CD8-positive, alpha-beta memory T cell (primary cell): Measurements from ENCODE around the gene TESPA1. TPM values are rescaled to one million over a fixed set of nuclear protein-coding genes. Genes with fewer than 3 reads are reported as not detected.

Experiments used
- CTCF ChIA-PET: fragments of 350-600 bp; sonication (Branson Sonifier 250); formaldehyde crosslinking; loops from one replicate; lab custom pipeline; 2021; ENCODE audit warnings: antibody characterized with exemption; lab: Charles Lee
- POLR2A ChIA-PET: fragments of 350-600 bp; sonication (Branson Sonifier 250); formaldehyde crosslinking; loops from one replicate; lab custom pipeline; 2021; ENCODE audit warnings: antibody characterized with exemption; lab: Charles Lee
- DNase-seq, 5 donors: peaks; one replicate each; pipeline versions ENCODE4 v3.0.0 to v3.0.0-alpha.2; 2020 to 2022; ENCODE audit warnings: mixed read lengths in 1 of 5
- H3K27ac ChIP-seq: one replicate; pipeline ENCODE4 v1.7.0; 2013; ENCODE audit warnings: low read depth, mild to moderate bottlenecking, low read length, moderate library complexity
- H3K27me3 ChIP-seq: 2 replicates; pipeline ENCODE4 v1.7.0; 2013; ENCODE audit warnings: low read length, mild to moderate bottlenecking; ENCODE audit not compliant: insufficient read depth, poor library complexity, severe bottlenecking
- H3K36me3 ChIP-seq: 2 replicates; pipeline ENCODE4 v1.7.0; 2013; ENCODE audit warnings: mild to moderate bottlenecking, low read length, moderate library complexity; ENCODE audit not compliant: insufficient read depth
- H3K4me1 ChIP-seq: 2 replicates; pipeline ENCODE4 v1.7.0; 2013; ENCODE audit warnings: mild to moderate bottlenecking, low read length, moderate library complexity; ENCODE audit not compliant: insufficient read depth
- H3K4me3 ChIP-seq: 2 replicates; pipeline ENCODE4 v1.7.0; 2013; ENCODE audit warnings: mild to moderate bottlenecking, low read length
- H3K9me3 ChIP-seq: 2 replicates; pipeline ENCODE4 v1.7.0; 2013; ENCODE audit warnings: mild to moderate bottlenecking, low read length
- H3K27ac Mint-ChIP-seq, 8 donors: one replicate each; pipeline ENCODE4 v1.8.0; 2020 to 2021; ENCODE audit warnings: mixed read lengths in 8 of 8, mild to moderate bottlenecking in 6 of 8, inconsistent platforms in 3 of 8, moderate library complexity in 3 of 8
- H3K27me3 Mint-ChIP-seq, 2 donors: one replicate each; pipeline ENCODE4 v1.8.0; 2020 to 2021; ENCODE audit warnings: mixed read lengths in 2 of 2, mild to moderate bottlenecking in 1 of 2, moderate library complexity in 1 of 2
- H3K36me3 Mint-ChIP-seq, 3 donors: one replicate each; pipeline ENCODE4 v1.8.0; 2020 to 2021; ENCODE audit warnings: mixed read lengths in 3 of 3, inconsistent platforms in 1 of 3, mild to moderate bottlenecking in 1 of 3
- H3K4me1 Mint-ChIP-seq, 3 donors: one replicate each; pipeline ENCODE4 v1.8.0; 2020 to 2021; ENCODE audit warnings: mixed read lengths in 3 of 3, inconsistent platforms in 1 of 3, mild to moderate bottlenecking in 1 of 3
- H3K4me3 Mint-ChIP-seq, 7 donors: one replicate each; pipeline ENCODE4 v1.8.0; 2020 to 2021; ENCODE audit warnings: mixed read lengths in 7 of 7, mild to moderate bottlenecking in 6 of 7, moderate library complexity in 4 of 7, inconsistent platforms in 2 of 7
- H3K9me3 Mint-ChIP-seq, 5 donors: one replicate each; pipeline ENCODE4 v1.8.0; 2020 to 2022; ENCODE audit warnings: mixed read lengths in 5 of 5, mild to moderate bottlenecking in 3 of 5, moderate library complexity in 2 of 5, inconsistent platforms in 1 of 5
- polyA plus RNA-seq: library from polyadenylated mRNA; unstranded; fragments of 300-500 nt; fragmentation: Illumina TruSeq; gene quantifications from one replicate; pipeline ENCODE4 v1.2.3, GENCODE V29; 2021
- total RNA-seq, 2 experiments: library from RNA; stranded (reverse); gene quantifications; one replicate each; pipeline ENCODE4 v1.2.3, GENCODE V29; 2021

Gene TESPA1
- total and polyA plus RNA-seq, 3 experiments from 2014 or later, result 77.3 to 104 (median 80.6) TPM

DNA sequence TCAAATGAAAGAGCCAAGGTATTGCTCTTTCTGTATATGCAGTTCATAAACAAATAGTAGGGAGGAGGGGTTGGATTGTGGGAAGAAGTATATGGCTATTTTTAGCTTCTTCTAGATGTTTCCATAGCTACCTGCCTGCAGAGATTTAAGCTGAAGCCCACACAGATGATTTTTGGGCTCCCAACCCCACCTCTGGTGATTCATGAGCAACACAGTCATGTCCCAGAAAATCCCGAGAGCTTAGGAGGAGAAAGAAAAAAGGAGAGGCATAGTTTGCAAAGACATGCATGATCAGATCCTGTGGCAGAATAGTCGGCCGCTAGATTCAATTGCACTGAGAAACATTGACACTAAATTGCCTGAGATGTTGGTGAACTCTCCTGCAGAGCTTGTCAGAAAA, 13.8 kb downstream of the TESPA1 start:
- Mint-ChIP-seq H3K27me3 (no peaks in the 10 kb centered on the region), H3K4me3 (no peak overlapping the region), H3K27ac (peak overlapping the region in 7 of 8 donors; percentile 1 to 83 (median 55)), H3K9me3 (no peaks in the 10 kb centered on the region), H3K4me1 (peaks cover 65 to 93% (median 83%) of the 10 kb centered on the region in 3 donors), H3K36me3 (peaks cover 11 to 81% (median 28%) of the 10 kb centered on the region in 3 donors)
- Histone ChIP-seq H3K9me3 (no peaks in the 10 kb centered on the region), H3K4me3 (no peak overlapping the region), H3K36me3 (peaks cover 43% of the 10 kb centered on the region), H3K27me3 (no peaks in the 10 kb centered on the region), H3K4me1 (peaks cover 83% of the 10 kb centered on the region), H3K27ac (no peak overlapping the region)
- ChIA-PET CTCF (interaction anchor here (0.7 to 3.7 kb wide), 6 partner anchors 9 to 35 kb away, joined by 3 to 15 read pairs (median 6); partner anchors contain the start of gene TESPA1), POLR2A (interaction anchor here (0.5 to 1.9 kb wide), 2 partner anchors 14 to 24 kb away, joined by 4 to 5 read pairs; partner anchors contain the start of gene TESPA1)
- no peak for DNase-seq

DNA sequence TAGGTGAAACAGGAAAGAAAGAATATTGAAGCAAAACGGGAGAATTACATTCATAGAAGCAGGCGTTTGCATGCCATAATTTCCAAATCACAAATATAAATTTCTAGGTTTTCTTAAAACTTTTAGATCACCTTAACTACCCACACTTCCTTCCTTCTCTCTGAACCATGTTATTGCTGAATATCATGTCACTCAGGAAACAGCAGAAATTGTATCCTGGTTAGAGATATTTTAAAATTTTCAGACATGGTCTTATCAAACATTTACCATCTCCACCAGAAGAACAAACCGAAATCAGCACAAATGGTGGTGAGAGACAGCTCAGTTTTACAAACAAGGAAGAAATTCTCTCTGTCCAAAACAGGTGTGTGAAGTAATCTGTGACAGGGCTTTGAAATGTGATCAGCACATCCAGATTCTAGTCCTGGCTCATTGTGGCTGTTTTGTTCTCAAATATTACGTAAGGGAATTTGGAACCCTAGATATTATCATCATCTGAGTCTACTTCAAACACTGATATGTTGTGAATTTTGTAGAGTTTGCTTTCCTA, 16.3 kb downstream of the TESPA1 start:
- Histone ChIP-seq H3K4me1 (peaks cover 60% of the 10 kb centered on the region), H3K27ac (no peak overlapping the region), H3K36me3 (peaks cover 46% of the 10 kb centered on the region), H3K4me3 (peak overlapping the region; percentile 21), H3K27me3 (no peaks in the 10 kb centered on the region), H3K9me3 (no peaks in the 10 kb centered on the region)
- DNase-seq, result peak in 1 of 5 donors; percentile 63
- Mint-ChIP-seq H3K36me3 (peaks cover 9 to 82% (median 32%) of the 10 kb centered on the region in 3 donors), H3K9me3 (no peaks in the 10 kb centered on the region), H3K4me1 (peaks cover 45 to 89% (median 65%) of the 10 kb centered on the region in 3 donors), H3K27me3 (no peaks in the 10 kb centered on the region), H3K27ac (peak overlapping the region; percentile 6 to 93 (median 73)), H3K4me3 (peak overlapping the region in 6 of 7 donors; percentile 5 to 66 (median 52))
- ChIA-PET POLR2A (interaction anchor here (0.6 kb wide), 1 partner anchor 745 kb away, joined by 8 read pairs; no protein-coding TSS in a partner anchor), CTCF (interaction anchor here (1.2 to 3.7 kb wide), 4 partner anchors 8 to 104 kb away, joined by 3 to 15 read pairs (median 7); no protein-coding TSS in a partner anchor)

DNA sequence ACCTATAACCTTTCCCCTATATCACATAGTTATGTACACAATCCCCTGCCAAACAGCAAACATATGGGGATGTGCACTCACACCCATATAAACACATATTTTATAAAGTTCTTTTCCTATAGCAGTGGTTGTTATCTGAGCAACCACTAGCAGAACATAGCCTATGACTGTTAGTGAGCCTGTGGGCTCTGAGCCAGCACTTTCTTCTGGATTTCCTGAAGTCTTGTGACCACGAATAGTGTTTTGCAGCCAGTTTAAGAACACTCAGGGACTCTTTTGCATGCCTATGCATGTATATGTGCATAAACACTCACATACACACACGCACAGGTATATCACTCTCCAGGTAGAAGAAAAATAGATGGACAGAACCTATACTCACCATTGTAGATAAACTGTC, 17.1 kb downstream of the TESPA1 start:
- DNase-seq, result peak in 1 of 5 donors; percentile 49
- Histone ChIP-seq H3K27me3 (no peaks in the 10 kb centered on the region), H3K4me1 (peaks cover 52% of the 10 kb centered on the region), H3K27ac (no peak overlapping the region), H3K4me3 (peak overlapping the region; percentile 21), H3K9me3 (no peaks in the 10 kb centered on the region), H3K36me3 (peaks cover 46% of the 10 kb centered on the region)
- Mint-ChIP-seq H3K36me3 (peaks cover 6 to 83% (median 34%) of the 10 kb centered on the region in 3 donors), H3K27me3 (no peaks in the 10 kb centered on the region), H3K4me1 (peaks cover 43 to 89% (median 61%) of the 10 kb centered on the region in 3 donors), H3K27ac (peak overlapping the region; percentile 6 to 93 (median 73)), H3K4me3 (peak overlapping the region in 4 of 7 donors; percentile 3 to 60 (median 42)), H3K9me3 (no peaks in the 10 kb centered on the region)
- ChIA-PET POLR2A (no interaction called here), CTCF (interaction anchor here (1.5 to 3.7 kb wide), 2 partner anchors 9 to 104 kb away, joined by 4 to 15 read pairs; no protein-coding TSS in a partner anchor)

DNA sequence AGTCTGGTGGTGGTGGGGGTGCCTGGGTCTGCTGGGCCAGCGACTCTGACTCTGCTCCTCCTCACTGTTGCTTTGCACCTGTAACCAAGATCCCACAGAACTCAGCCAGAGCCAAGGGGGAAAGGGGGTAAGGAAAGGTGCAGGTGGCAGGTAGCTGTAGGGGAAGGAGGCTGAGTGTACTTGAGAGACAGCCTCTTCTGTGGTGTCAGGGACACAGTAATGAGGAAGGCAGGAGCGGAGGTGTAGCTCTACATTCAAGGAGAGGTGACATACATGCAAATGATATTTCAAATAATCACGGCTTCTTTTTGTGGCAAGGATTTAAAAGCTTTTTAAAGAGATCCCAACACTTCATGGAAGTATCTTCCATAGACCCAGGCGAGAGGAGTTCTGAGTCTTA, 23.4 kb downstream of the TESPA1 start:
- no peaks in the 10 kb centered on the region for H3K9me3 Mint-ChIP-seq
- Histone ChIP-seq H3K27ac (no peak overlapping the region), H3K4me3 (no peak overlapping the region), H3K4me1 (peaks cover 56% of the 10 kb centered on the region), H3K9me3 (no peaks in the 10 kb centered on the region), H3K36me3 (peaks cover 56% of the 10 kb centered on the region), H3K27me3 (no peaks in the 10 kb centered on the region)
- H3K4me1 Mint-ChIP-seq, result peaks cover 46 to 93% (median 68%) of the 10 kb centered on the region in 3 donors
- H3K4me3 Mint-ChIP-seq, result no peak overlapping the region
- H3K27me3 Mint-ChIP-seq, result no peaks in the 10 kb centered on the region
- CTCF ChIA-PET, result interaction anchor here (1.3 to 5.2 kb wide), 6 partner anchors 8 to 212 kb away, joined by 3 to 22 read pairs (median 10); partner anchors contain the start of genes MUCL1 and TESPA1
- peaks cover 3 to 91% (median 43%) of the 10 kb centered on the region in 3 donors for H3K36me3 Mint-ChIP-seq
- DNase-seq, result no peak
- POLR2A ChIA-PET, result no interaction called here
- H3K27ac Mint-ChIP-seq, result peak overlapping the region in 6 of 8 donors; percentile 46 to 84 (median 68)

DNA sequence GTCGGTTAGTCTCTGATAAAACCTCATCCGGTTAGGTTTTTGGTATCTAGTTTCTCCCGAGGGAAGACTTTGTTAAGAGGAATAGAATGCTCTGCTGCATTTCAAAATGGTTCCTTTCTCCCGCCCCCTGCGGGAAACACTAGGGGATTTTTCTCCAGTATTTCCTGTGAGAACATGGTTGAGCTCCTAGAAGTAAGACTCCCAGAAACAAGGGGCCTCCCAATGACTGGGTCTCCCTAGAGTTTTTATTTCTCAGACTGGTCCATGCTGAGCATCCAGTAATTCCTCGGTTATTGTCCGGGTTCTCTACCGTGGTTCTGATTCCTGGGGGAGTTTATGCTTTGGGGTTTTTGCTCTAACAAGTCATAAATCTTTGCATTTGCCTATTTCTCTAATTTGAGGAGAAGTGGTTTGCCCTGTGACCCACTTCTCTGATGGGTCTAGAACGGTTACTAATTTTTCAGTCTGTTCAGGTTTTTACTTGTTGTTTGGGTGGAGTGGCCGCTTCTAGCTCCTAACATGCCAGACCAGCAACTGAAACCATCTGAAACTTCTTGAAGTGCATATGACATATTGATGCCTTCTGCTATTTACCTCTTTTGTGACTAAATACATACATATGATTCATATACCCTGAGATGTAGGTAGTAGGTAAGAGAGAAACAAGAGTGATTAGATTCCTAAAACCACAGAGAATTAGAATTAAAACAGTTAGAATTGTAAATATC, 25.1 kb downstream of the TESPA1 start:
- peaks cover 0 to 90% (median 31%) of the 10 kb centered on the region in 3 donors for H3K36me3 Mint-ChIP-seq
- Histone ChIP-seq H3K27me3 (no peaks in the 10 kb centered on the region), H3K9me3 (no peaks in the 10 kb centered on the region), H3K27ac (no peak overlapping the region), H3K4me1 (peaks cover 73% of the 10 kb centered on the region), H3K4me3 (no peak overlapping the region), H3K36me3 (peaks cover 44% of the 10 kb centered on the region)
- H3K4me1 Mint-ChIP-seq, result peaks cover 59 to 92% (median 76%) of the 10 kb centered on the region in 3 donors
- H3K27ac Mint-ChIP-seq, result peak overlapping the region; percentile 0 to 89 (median 33)
- H3K27me3 Mint-ChIP-seq, result no peaks in the 10 kb centered on the region
- H3K9me3 Mint-ChIP-seq, result no peaks in the 10 kb centered on the region
- H3K4me3 Mint-ChIP-seq, result peak overlapping the region in 1 of 7 donors; percentile 26
- POLR2A ChIA-PET, result no interaction called here
- DNase-seq, result no peak
- CTCF ChIA-PET, result interaction anchor here (0.8 to 5.2 kb wide), 10 partner anchors 10 to 235 kb away, joined by 3 to 22 read pairs (median 7); partner anchors contain the start of genes MUCL1 and TESPA1

DNA sequence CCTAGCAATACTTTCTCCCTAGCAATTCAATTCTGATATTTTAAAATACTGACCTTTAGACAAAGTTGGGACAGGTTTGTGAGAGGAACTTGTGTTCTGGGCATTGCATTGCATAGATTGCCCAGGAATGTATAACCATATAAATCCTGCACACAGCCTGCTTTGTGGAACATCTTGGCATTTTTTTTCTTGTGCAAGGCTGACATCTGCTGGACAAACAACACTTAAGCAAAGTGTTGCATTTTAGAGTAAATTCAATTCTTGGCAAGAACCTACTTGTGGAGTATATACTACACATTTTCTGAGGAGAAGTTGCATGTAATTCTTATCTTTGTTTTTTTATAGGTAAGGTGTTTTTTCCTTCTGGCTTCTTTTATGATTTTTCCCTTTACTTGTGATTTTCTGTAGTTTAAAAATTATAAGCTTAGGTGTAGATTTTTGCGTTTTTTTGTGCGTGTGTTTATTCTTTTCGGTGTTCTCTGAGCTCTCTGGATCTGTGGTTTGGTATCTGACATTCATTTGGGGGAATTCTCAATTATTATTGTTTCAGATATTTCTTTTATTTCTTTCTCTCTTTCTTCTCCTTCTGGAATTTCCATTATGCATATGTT, 26.4 kb downstream of the TESPA1 start:
- Mint-ChIP-seq H3K9me3 (no peaks in the 10 kb centered on the region), H3K4me1 (peaks cover 61 to 93% (median 79%) of the 10 kb centered on the region in 3 donors), H3K36me3 (peaks cover 4 to 87% (median 30%) of the 10 kb centered on the region in 3 donors), H3K27ac (peak overlapping the region in 4 of 8 donors; percentile 12 to 76 (median 57)), H3K4me3 (peak overlapping the region in 3 of 7 donors; percentile 11 to 36 (median 35)), H3K27me3 (no peaks in the 10 kb centered on the region)
- DNase-seq, result peak in 4 of 5 donors; percentile 35 to 65 (median 50)
- Histone ChIP-seq H3K4me3 (no peak overlapping the region), H3K9me3 (no peaks in the 10 kb centered on the region), H3K4me1 (peaks cover 78% of the 10 kb centered on the region), H3K27ac (no peak overlapping the region), H3K36me3 (peaks cover 41% of the 10 kb centered on the region), H3K27me3 (no peaks in the 10 kb centered on the region)
- ChIA-PET CTCF (interaction anchor here (0.7 to 5.2 kb wide), 18 partner anchors 8 to 256 kb away, joined by 3 to 22 read pairs (median 6); partner anchors contain the start of genes MUCL1 and TESPA1), POLR2A (no interaction called here)
